ENCODE measurements around the gene KLK13.

GRCh38 chr19:51081476-51081875 is 16.6 kb upstream of the KLK13 start:
- TF ChIP-seq YY1 (IDR thresholded peaks at IDR 0.05; ENCODE audit: insufficient read depth, insufficient replicate concordance, low read depth, low read length) (no peak), ZNF274 (CRISPR knock-in tag; IDR thresholded peaks at IDR 0.05) (no peak), ZNF460 (CRISPR knock-in tag; IDR thresholded peaks at IDR 0.05; ENCODE audit: borderline replicate concordance) (no peak), RFX5 (IDR thresholded peaks at IDR 0.05; ENCODE audit: low read depth, low read length) (no peak), ZNF639 (CRISPR knock-in tag; conservative IDR thresholded peaks at IDR 0.05) (no peak), SIN3A (IDR thresholded peaks at IDR 0.05; ENCODE audit: borderline replicate concordance, low read depth, low read length) (no peak), ATF2 (CRISPR knock-in tag; IDR thresholded peaks at IDR 0.05) (no peak), ATF4 (CRISPR knock-in tag; IDR thresholded peaks at IDR 0.05) (no peak), IRF9 (CRISPR knock-in tag; IDR thresholded peaks at IDR 0.05; ENCODE audit: borderline replicate concordance) (no peak), RAD21 (CRISPR knock-in tag; IDR thresholded peaks at IDR 0.05) (no peak), JUNB (CRISPR knock-in tag; IDR thresholded peaks at IDR 0.05; ENCODE audit: borderline replicate concordance) (no peak), ZNF512 (CRISPR knock-in tag; IDR thresholded peaks at IDR 0.05) (no peak)
